ENCODE results near the gene NGLY1.

DNA sequence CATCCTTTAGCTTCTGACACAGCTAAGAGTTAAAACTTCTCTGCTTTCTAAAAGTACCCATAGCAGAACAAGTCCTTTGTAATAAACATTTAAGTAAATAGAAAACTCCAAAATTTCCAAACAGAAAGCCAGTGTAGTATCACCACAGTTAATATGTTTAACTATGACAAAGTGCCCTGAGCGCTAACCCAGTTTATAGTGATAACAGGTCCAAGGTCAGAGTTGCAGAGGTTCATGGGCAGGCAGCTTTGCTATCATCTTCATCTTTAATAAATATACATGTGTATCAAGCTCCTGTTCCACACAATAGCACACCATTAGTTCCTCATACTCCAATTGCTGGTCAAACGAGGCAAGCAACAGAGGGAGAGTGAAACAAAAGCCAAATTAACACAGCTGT lies 106.1 kb downstream of the NGLY1 start:
- TF ChIP-seq POLR2AphosphoS5 (IDR thresholded peaks at IDR 0.05; ENCODE audit: low read depth, low read length) (no peak), TAF1 (IDR thresholded peaks at IDR 0.05; ENCODE audit: low read depth, low read length) (no peak)

Data from GM12891 (cell line).